ACC112 (cell line): ENCODE results near the gene DNM3.
A peak's percentile ranks its signal among the peaks of the same experiment; 100 is the strongest.

Experiments
- H2AFZ ChIP-seq: fragments of 200-600 bp; sonication (generic); one replicate; pipeline ENCODE4 v1.6.0; 2017; ENCODE audit warnings: antibody characterized with exemption, low read length; ENCODE audit not compliant: unreplicated experiment
- H3K27ac ChIP-seq: fragments of 200-600 bp; sonication (generic); 2 replicates; pipeline ENCODE4 v1.5.1; 2014; ENCODE audit warnings: low read depth, mild to moderate bottlenecking, antibody characterized with exemption, low read length, moderate library complexity
- H3K27me3 ChIP-seq: fragments of 200-600 bp; sonication (generic); 2 replicates; pipeline ENCODE4 v1.6.1; 2014; ENCODE audit warnings: mild to moderate bottlenecking, antibody characterized with exemption, low read length, moderate library complexity, mixed read lengths; ENCODE audit not compliant: insufficient read depth
- H3K36me3 ChIP-seq: fragments of 200-600 bp; sonication (generic); 2 replicates; pipeline ENCODE4 v1.6.1; 2016; ENCODE audit warnings: mild to moderate bottlenecking, antibody characterized with exemption, low read length, moderate library complexity, mixed read lengths; ENCODE audit not compliant: insufficient read depth
- H3K4me1 ChIP-seq: fragments of 200-600 bp; sonication (generic); one replicate; pipeline ENCODE4 v1.6.1; 2016; ENCODE audit warnings: low read length, mixed read lengths; ENCODE audit not compliant: insufficient read depth, unreplicated experiment, control insufficient read depth
- H3K4me3 ChIP-seq: fragments of 200-600 bp; sonication (generic); 2 replicates; pipeline ENCODE4 v1.5.1; 2014; ENCODE audit warnings: mild to moderate bottlenecking, low read depth, low read length
- H3K79me2 ChIP-seq: fragments of 200-600 bp; sonication (generic); one replicate; pipeline ENCODE4 v1.6.0; 2016; ENCODE audit warnings: low read length; ENCODE audit not compliant: control insufficient read depth, unreplicated experiment, insufficient read depth

Gene DNM3

GRCh38 chr1:172269644-172270043 lies 428.3 kb downstream of the DNM3 start:
- H3K4me3 ChIP-seq: no peak overlapping the region
- peak overlapping the region; percentile 3; the same call in 1 of the 2 replicates for H3K27ac ChIP-seq
- peaks cover 36% of the 10 kb centered on the region for H3K4me1 ChIP-seq
- H3K79me2 ChIP-seq: no peaks in the 10 kb centered on the region
- no peaks in the 10 kb centered on the region for H3K36me3 ChIP-seq
- H2AFZ ChIP-seq: peak overlapping the region; percentile 16
- no peaks in the 10 kb centered on the region for H3K27me3 ChIP-seq

- Histone ChIP-seq H3K4me1 (peaks cover 36% of the 10 kb centered on the region), H3K36me3 (no peaks in the 10 kb centered on the region), H3K27ac (no peak overlapping the region), H3K4me3 (peak overlapping the region; percentile 25; the same call in 1 of the 2 replicates), H3K27me3 (no peaks in the 10 kb centered on the region), H2AFZ (no peak overlapping the region), H3K79me2 (no peaks in the 10 kb centered on the region)
Observed at GRCh38 chr1:172270605-172271004, 429.3 kb downstream of the DNM3 start.

GRCh38 chr1:172272087-172272486 lies 430.8 kb downstream of the DNM3 start:
- Histone ChIP-seq H3K27me3 (no peaks in the 10 kb centered on the region), H3K4me3 (no peak overlapping the region), H3K79me2 (no peaks in the 10 kb centered on the region), H2AFZ (no peak overlapping the region), H3K4me1 (peaks cover 37% of the 10 kb centered on the region), H3K36me3 (no peaks in the 10 kb centered on the region), H3K27ac (no peak overlapping the region)

GRCh38 chr1:172273647-172274396 lies 432.5 kb downstream of the DNM3 start:
- Histone ChIP-seq H3K4me1 (peaks cover 52% of the 10 kb centered on the region), H3K4me3 (no peak overlapping the region), H3K79me2 (no peaks in the 10 kb centered on the region), H3K27ac (peak overlapping the region; percentile 7; the same call in 1 of the 2 replicates), H2AFZ (no peak overlapping the region), H3K27me3 (no peaks in the 10 kb centered on the region), H3K36me3 (no peaks in the 10 kb centered on the region)

DNA sequence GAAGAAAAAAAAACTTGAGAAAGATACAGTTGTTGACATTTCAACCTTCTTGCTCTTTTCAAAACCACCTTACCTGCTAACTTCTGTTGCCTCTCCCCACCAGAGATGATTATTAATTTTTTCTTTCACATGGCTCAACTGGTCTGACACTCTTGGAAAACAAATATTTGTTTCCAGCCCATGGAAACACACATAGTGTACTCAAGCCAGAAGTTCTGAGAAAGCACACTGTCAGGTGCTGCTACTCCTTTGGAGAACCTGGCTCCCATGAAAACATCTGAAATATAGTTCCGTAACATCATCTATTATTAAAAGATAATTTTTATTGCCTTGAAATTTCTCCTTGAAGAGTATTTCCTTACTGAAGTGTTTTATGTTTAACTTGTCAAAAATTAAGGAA lies 434.2 kb downstream of the DNM3 start:
- no peak overlapping the region for H3K27ac ChIP-seq
- H3K27me3 ChIP-seq: no peaks in the 10 kb centered on the region
- H3K4me3 ChIP-seq: no peak overlapping the region
- no peaks in the 10 kb centered on the region for H3K79me2 ChIP-seq
- H3K4me1 ChIP-seq: peaks cover 44% of the 10 kb centered on the region
- no peak overlapping the region for H2AFZ ChIP-seq
- no peaks in the 10 kb centered on the region for H3K36me3 ChIP-seq

DNA sequence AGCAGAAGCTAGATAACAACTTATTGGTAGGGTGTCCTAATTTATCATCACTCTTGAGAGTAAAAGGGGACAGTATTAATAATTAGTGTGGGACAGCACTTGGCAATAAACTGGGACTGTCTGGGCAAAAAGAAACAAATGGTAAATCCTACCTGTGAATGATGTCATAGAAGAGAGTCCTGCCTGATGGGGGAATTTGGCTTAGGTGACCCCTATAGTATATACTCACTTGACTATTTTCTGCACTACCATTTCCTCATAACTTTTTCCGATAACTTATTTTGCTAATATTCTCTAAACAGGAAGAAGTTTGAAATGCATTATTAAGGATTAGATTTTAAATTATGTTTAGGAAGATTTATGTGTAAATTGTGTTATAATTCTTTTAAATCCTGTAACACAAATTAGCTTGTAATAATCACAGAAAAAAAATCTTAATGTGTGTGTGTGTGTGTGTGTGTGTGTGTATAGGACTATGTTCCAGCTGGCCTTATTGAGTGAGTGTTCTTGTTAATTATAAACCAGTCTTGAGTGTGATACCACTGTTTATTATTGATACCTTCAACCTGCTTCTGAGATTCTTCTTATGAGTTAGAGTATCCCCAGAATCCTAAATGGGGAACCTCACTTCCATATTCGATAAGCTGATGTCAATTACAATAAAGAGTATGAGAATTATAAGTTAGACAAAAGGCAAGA lies 435.0 kb downstream of the DNM3 start:
- Histone ChIP-seq H3K79me2 (no peaks in the 10 kb centered on the region), H3K27me3 (no peaks in the 10 kb centered on the region), H3K4me3 (no peak overlapping the region), H3K36me3 (no peaks in the 10 kb centered on the region), H2AFZ (no peak overlapping the region), H3K27ac (no peak overlapping the region), H3K4me1 (peaks cover 43% of the 10 kb centered on the region)

DNA sequence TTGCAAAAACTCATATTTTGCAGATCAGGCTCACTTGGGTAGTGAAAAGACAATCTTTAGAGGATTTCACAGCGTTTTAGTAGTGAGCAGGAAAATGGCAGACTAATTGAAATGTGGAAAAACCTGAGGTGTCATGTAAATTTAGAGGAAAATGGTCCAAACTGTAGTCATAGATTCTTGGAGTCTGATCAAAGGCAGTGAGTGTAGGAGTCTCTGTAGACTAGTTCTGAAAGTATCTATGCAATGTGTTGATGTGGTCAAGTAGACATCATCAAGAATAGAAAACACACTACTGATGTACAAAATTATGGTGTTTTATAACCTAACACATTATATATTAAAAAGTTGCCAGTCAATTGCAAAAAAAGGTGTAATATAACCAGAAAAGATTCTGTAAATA lies 436.0 kb downstream of the DNM3 start:
- H3K4me1 ChIP-seq: peaks cover 38% of the 10 kb centered on the region

GRCh38 chr1:172277989-172278388 lies 436.7 kb downstream of the DNM3 start:
- H3K27ac ChIP-seq: peak overlapping the region; percentile 35
- no peak overlapping the region for H3K4me3 ChIP-seq
- no peaks in the 10 kb centered on the region for H3K36me3 ChIP-seq
- peaks cover 38% of the 10 kb centered on the region for H3K4me1 ChIP-seq
- H3K79me2 ChIP-seq: no peaks in the 10 kb centered on the region
- no peaks in the 10 kb centered on the region for H3K27me3 ChIP-seq
- H2AFZ ChIP-seq: no peak overlapping the region

More for the DNA sequence above, 436.0 kb downstream of the DNM3 start:
- Histone ChIP-seq H3K79me2 (no peaks in the 10 kb centered on the region), H3K27ac (no peak overlapping the region), H3K4me3 (no peak overlapping the region), H2AFZ (no peak overlapping the region), H3K36me3 (no peaks in the 10 kb centered on the region), H3K27me3 (no peaks in the 10 kb centered on the region)

- Histone ChIP-seq H2AFZ (no peak overlapping the region), H3K27ac (peak overlapping the region; percentile 35), H3K79me2 (no peaks in the 10 kb centered on the region), H3K27me3 (no peaks in the 10 kb centered on the region), H3K36me3 (no peaks in the 10 kb centered on the region), H3K4me3 (no peak overlapping the region), H3K4me1 (peaks cover 36% of the 10 kb centered on the region)
Observed at GRCh38 chr1:172278478-172278877, 437.2 kb downstream of the DNM3 start.

GRCh38 chr1:172279939-172280636 lies 438.8 kb downstream of the DNM3 start:
- no peak overlapping the region for H3K27ac ChIP-seq
- no peaks in the 10 kb centered on the region for H3K79me2 ChIP-seq
- no peak overlapping the region for H2AFZ ChIP-seq
- H3K27me3 ChIP-seq: no peaks in the 10 kb centered on the region
- peaks cover 24% of the 10 kb centered on the region for H3K4me1 ChIP-seq
- no peak overlapping the region for H3K4me3 ChIP-seq
- H3K36me3 ChIP-seq: no peaks in the 10 kb centered on the region
